GM19324 (cell line): ENCODE measurements around the gene URAD.

Experiments
- ATAC-seq: cut with Tn5 transposase; IDR thresholded peaks from one replicate; pipeline ENCODE4 v1.9.1; 2021; ENCODE audit warnings: mild to moderate bottlenecking, moderate library complexity; ENCODE audit not compliant: unreplicated experiment, low FRiP score

URAD gene

DNA sequence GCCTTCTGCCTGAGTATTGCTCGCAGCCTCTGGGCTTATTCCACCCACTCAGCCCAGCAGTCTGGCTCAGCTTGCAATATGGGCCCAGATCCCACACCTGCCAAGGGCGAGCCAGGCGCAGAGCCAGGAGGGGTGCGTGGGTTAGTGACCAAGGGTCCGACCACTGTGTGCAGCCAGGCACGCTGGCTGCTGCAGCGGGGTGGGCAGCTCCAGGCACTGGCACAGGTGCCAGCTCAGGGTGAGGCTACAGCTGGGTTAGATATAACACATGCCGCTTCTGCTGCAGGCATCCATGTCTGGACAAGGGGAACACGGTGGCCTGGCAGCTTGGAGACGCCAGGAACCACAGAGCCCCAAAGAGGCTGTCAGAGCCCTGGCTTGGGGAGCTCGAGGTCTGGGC, 12.6 kb upstream of the URAD start:
- no peak for ATAC-seq

DNA sequence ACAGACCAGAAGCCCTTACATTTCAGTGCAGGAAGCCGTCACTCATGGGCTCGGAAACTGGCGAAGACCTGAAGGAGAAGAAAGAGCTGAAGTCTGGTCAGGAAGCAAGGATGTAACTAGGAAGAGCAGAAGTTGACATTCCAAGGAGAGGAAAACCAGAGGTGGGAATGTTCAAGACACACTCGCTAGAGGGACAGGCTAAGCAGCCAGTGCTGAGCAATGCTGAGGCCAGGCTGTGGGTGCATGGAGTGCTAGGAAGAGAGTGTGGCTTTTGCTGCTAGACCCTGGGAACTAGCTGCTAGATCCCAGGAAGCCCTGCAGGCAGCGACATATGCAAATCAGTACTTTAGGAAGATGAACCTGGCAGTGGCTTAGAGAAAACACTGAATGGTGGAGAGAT, 12.1 kb upstream of the URAD start:
- ATAC-seq = no peak

DNA sequence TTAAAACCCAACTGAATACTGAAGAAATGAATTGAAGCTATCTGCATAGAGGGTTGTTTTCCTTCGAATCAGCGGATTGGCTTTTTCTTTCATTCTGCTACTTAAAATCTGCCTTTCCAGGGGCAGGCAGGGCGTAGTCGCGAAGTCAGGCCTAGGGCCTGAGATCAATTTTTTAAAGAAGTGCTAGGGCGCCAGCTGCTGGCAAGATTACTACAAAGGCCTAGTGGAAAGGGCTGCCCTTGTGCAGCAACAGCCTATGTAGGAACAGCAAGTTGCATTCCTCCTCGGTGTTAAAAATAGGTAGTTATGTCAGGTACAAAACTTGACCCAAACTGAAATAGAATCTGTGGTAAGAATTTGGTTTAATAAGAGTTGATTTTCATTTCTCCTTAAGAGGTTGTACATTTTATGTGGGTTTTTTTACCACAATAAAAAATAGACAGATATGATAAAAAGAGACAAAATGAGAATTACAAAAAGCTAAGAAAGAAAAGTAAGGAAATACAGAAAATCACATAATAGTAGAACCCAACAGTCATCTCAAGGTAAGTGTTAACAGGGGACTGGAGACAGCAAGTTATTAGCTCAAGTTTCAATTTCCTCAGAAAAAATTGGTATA, 9.5 kb upstream of the URAD start:
- peak; percentile 46 for ATAC-seq

DNA sequence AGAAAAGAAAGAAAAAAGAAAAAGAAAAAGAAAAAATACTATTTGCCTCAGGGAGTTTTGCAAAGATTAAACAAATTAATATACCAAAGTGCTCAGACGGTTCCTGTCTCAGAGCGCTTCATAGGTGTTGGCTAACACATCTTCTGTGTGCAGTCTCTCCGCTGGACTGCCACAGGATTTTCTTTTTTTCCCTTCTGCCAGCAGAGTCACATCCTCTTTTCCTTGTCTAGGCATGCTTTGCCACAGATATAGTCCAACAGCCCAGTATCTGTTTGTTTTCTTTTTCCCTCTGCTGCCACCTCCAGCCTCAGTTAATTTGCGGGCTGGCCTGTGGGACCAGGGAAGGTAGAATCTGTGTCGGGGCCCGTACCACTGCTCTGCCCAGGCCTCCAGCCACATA, 3.4 kb upstream of the URAD start:
- ATAC-seq = no peak

DNA sequence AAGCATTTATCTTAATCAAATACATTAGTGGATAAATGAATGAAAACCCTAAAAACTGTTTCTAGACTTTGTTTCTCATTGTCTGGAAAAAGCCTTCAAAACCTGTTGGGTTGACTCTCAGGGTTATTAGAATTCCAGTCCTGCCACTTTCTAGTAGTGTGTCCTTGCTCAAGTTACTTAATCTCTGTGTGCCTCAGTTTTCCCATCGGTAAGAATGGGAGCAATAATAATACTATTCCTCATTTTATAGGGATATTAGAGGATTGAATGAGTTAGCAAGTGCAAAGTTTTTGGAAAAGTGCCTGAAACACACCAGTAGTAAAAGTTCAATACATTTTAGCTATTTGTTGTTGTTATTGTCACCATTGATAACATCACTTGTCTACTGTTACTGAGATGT, 2.9 kb downstream of the URAD start:
- ATAC-seq = no peak

DNA sequence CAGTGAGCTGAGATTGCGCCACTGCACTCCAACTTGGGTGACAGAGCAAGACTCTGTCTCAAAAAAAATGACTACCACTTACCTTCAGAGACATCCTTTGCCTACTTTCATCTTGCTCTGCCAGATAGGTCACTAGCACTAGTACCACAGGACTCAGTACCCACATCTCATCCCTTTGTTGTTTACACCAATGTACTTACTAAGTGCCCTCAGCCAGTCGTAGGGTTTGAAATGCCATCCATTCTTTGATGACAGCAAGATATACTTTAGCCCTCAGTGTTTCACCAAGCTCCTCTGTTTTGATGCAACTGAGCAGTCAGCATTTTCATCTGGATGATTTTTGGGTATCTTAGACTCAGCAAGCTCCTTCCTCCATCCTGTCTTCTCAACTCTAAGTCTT, 6.1 kb downstream of the URAD start:
- no peak for ATAC-seq

DNA sequence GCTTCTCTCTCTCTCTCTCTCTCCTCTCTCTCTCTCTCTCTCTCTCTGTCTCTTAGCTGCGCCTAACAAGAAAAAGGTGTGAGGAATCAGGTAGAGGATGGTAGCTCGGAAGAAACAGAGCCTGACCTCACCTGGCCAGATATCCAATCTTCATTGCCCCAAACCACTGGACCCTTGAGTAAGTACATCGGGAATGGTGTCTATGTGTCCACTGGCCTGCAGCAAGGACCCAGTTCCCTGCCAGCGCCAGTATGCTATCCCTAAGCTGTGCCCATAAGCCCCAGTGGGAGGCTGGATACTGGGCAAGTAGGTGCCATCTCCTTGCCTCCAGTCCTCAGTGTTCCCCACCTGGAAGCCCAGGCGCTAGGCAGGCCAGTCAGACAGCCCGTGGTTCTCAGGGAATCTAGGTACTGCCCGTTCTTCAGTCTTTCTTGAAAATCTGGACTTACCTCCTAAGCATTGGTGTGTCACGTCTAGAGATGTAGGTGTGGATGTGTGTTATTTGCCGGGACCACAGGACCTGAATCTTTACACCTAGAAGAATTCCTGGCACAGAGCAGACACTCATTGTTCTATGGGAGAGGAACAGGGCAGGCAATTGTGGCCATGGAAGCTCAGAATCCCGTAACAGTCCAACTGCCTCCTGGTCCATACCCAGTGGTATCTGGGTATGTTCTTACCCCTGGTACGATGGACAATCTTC, 7.3 kb downstream of the URAD start:
- ATAC-seq = no peak

DNA sequence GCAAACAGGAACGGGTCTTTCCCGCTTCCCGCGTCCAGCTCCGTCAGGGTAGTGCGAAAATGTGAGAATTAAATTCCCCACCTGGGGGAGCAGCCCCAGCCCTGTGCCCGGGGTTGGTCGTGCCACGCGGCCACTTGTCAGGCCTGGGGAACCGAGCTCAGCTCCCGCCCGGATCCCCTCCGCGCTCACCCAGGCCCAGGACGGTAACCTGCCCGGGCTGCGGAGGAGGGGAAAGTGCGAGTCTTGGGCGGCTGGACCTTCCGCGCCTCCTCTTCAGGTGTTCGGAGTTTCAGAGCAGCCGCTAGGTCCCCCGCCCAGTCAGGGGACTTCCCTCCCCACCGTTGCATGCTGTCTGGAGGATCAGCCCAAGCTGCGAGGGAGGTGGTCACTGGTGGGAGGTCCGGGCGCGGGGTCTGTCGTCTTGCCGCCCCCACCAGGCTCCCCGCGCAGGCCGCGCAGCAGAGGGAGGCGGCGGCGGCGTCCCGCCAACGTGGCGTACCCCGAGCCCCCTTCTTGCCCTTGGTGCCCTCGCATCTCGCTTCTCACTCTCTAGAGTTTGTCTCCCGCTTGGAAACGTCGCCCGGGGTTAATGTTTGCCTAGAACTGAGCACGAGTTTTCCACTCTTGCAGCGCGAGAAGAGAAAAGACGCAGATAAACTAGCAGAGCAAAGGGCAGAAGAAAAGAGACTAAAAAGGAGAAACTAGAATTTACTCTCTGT, 8.1 kb downstream of the URAD start:
- ATAC-seq = no peak

DNA sequence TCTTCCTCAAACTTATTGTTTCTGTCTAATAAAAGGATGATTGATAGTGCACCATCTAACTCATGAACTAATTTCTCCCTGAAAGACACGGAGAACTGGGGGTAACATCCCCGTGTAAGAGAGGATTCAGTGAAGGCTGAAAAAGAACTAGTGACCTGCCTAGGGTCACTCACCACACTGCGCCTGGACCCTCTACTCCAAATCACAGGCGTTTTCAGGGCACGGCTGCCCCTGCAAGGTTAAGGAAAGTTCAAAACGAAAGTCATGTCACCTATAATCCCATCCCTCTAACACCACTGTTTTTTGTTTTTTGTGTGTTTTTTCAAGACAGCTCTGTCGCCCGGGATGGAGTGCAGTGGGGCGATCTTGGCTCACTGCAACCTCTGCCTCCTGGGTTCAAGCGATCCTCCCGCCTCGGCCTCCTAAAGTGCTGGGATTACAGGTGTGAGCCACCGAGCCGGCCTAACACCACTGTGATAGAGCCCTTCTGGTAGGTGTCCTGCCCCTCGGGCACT, 8.7 kb downstream of the URAD start:
- no peak for ATAC-seq

DNA sequence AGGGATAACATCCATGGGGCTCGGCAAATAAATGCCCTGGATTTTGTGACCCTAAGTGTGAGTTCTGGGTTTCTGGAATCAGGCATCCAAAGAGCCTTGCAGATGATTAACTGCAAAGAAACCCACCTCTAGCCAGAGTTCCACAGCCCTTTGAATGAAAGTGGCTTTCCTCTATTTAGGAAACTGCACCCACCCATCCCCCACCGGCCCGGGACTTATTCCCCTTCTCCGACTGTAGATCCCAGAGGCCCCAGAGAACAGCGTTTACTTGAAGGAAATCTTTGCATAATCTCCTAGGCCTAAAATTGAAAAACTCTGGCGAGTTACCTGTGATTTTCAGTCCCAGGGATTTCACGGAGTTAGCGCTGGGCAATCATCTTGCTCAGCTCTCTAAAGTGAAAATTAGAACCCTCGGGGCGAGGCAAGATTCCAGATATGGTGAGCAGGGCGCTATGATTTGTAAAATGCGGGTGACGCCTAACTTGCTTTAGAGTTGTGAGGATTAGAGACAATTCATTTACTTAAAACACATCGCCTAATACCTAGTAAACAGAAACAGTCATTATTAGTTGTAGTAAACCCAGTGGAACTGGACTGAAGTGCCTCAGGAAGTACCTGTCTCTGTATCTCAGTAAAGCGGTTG, 9.4 kb downstream of the URAD start:
- ATAC-seq = no peak

DNA sequence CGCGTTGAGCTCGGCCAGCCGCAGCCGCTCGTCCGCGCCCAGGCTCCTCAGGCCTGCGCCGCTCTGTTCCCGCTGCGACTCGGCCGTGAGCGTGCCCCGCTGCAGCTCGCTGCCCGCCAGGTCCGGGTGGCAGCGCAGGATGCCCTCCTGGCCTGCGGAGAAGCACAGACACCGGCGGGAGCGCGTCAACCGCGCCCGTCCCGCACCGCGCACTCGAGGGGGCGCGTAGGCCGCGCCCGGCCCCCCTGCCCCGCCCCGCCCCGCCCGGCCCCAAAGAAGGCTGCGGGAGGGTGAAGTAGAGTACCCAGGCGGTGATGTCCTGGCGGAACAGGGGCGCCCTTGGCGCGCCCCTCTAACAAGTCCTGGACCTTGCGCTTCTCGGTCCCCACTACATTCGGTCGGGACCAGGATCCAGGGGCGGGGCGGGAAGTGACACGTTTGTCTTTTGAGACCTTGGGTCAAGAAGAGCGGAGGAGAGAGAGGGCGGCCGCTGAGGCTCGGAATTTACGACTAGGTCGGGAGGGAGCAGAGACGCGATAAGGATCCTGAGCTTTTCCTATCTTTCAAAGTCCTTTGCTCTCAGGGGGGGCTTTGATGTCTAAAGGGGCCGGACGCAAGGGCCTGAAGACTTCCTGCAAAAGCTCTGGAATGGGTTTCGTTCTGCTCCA, 10.1 kb downstream of the URAD start:
- ATAC-seq = no peak

DNA sequence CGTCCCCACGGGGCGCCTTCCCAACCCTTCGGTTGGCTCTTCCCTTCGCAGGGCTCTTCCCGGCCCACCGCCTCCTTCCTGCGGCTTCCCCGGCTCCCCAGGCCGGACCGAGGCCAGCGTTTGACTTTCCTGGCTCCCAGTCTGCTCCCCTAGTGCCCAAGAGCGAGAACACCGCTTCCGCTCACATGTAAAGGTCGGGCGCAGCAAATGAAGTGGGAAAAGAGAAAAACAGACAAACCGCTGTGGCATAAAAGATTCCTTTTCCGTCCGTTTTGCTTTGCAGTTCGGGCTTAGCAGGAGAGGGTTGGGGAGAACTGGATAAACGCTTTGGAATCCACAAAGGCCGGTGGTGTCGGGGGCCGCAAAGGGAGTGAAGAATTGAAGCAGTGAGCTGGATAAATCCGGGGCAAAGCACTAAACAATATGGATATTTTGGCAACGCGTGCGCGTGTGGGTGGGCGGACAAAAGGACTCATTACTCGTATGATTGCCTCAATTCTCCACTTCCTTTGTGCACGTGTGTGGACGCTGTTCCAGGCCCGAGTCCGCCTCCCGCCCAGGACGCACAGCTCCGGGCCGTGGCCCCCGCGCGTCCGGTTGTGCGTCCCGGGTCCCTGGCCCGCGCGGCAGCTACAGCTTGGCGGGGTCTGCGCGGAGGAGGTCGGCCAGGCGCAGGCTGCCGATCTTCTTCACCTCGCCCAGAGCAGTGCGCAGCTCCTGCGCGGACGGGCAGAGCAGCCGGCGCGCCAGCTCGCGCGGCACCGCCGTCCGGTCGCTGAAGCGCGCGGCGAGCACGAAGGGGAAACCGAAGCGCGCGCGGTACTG, 10.8 kb downstream of the URAD start:
- no peak for ATAC-seq

DNA sequence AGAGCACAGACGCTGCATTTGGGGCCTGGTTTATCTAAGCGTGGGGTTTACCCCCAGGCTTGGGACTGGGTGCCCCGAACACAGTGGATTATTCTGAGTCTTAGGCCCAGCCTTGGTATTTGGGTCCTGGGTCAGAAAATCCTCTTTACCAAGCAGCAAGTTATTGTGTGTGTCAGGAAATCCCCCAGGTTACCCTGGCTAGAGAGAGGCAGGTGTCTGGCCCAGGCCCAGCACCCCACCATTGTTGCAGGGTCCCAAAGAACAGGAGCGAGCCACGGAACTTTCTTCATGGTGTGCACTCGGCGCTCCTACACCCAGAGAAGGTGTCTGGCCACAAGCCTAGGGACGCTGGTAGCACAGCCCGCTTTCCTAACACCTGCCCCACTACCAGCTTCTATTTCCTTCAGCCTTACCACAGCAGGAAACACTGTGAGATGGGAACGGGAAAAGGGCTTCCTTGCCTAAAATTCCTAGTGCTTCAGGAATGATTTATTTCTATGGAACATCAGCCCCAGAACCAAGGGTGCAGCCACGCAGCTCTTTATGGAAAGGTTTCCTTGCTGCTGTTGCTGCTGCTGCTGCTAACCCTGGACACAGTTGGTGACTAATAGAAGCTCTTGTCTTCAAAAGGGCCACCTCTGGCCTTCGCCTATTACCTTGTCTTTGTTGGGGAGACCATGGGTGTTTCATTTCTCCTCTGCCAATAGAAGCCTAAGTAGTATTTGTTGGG, 12.0 kb downstream of the URAD start:
- no peak for ATAC-seq

DNA sequence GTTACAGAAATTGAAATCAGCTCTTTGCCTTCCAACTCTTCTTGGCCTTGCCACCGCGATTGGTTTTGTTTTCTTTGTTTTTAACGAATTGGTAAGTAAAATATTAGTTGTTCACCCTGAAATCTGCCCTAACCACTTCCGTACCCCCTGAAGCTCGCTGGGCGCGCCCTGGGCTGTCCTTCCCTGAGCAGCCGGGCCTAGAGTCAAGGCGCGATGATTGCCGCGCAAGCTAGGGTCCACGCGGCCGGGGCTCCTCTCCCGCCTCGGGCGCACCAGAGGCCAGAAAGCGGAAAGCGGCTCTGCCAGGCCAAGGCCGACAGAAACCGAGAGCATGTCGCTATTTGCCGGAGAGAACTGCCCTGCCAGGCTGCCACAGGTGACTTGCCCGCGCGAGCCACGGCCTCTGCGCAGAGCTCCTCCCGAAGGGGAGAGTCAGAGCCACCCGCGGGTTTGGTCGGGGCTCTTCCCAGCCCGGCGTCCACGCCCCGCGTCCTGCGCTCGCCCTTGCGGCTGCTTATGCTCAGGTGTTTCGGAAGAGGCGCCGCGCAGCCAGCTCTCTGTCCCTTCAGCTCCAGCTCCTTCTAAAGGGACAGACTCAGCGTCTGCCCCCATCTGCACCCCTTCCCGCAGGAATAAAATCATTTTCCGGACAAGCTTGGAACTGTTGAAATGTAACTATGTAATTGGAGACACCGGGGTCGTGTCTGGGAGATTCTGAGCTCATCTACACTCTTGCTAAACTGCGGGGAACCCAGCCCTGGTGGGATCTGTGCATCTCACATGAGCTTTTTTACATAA, 12.7 kb downstream of the URAD start:
- ATAC-seq = no peak

DNA sequence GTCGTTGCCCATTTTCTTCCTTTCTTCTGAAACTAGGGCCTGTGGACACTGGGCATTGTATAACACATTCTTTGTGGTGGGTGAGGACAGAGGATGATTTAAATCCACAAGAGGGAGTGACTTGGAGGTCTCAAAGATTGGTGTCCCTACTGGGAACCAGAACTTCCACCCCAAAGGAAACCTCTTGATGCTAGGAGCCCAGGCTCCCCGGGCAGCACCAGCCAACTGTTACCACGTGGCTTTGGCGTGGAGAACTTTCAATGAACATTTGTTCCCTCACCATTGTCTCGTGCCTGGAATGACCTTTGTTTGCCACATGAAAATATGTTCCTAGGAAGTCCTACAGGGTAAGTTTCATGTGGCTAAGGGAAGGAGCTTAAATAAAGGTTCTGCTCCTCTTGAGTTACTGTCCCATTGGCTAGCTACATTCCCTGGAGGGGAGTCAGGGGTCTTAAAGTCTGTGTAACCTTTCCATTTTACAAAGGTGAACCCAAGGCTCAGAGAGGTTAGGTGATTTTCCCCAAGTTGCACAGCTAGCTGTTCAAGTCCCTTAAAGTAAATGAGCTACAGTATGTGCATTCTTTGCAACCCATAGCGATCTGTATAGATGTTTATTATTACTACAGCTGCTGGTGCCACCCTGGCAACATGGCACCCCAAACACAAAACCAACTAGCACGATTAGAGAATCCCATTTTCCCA, 14.4 kb downstream of the URAD start:
- ATAC-seq = no peak

DNA sequence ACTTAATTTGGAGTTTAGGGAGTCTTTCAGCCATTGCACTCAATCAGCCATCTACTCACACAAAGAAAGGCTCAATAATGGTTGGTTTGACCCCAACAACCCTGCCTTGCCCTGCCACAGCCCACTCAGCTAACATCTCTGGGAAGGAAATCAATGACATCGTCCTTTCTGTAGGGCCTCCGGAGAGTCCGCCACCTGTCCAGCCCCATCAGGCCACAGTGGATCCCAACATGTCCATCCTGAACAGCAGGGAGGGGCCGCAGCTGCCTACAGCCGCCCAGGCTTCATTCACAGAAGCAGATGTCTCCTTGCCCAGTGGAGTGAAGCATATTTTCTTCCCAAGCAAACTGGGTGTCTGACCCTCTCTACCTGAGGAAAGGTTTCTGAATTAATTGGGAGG, 15.2 kb downstream of the URAD start:
- no peak for ATAC-seq

DNA sequence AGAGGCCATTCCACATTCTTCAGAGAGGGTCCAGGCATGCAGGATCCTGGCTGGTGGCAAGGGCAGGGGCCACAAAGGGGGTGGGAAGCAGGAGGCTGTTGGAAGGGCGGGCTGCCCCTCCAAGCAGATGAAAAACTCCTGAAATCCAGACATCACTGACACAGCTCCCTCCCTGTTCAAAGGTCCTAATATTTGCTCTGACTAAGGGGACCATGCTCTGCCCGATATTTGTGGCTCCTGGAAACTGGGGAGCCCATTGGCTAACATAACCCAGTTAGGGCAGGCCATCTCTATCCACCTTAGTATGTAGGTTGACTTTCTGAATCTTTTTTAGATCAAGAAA, 16.0 kb downstream of the URAD start:
- ATAC-seq = no peak
